ENCODE results near the gene C1QTNF1.
"Not testable (repeated sequence)": the region's sequence is repeated elsewhere in the genome, so short reads cannot be mapped to it uniquely, and the experiment has no call there.

The C1QTNF1 gene

GRCh38 chr17:79071161-79071740 is 47.3 kb downstream of the C1QTNF1 start:
- Histone ChIP-seq H3K4me1 (peaks cover 4% of the 10 kb centered on the region), H3K4me2 (ENCODE audit: low read length) (no peak overlapping the region), H3K9me3 (ENCODE audit: control insufficient read depth, low read length) (no peaks in the 10 kb centered on the region), H2AFZ (no peak overlapping the region), H3K4me3 (ENCODE audit: low read depth, low read length) (no peak overlapping the region), H3K27ac (no peak overlapping the region), H3K27me3 (ENCODE audit: control insufficient read depth, insufficient read depth, low read length) (no peaks in the 10 kb centered on the region), H3K79me2 (no peaks in the 10 kb centered on the region), H3K36me3 (ENCODE audit: control insufficient read depth, insufficient read depth, low read length) (no peaks in the 10 kb centered on the region), H3K9ac (no peak overlapping the region)
- TF ChIP-seq CTCF (IDR thresholded peaks at IDR 0.05): no peak

GRCh38 chr17:79072544-79072943 is 48.6 kb downstream of the C1QTNF1 start:
- Histone ChIP-seq H3K4me2 (ENCODE audit: low read length) (no peak overlapping the region), H3K4me1 (peaks cover 4% of the 10 kb centered on the region), H3K9me3 (ENCODE audit: control insufficient read depth, low read length) (no peaks in the 10 kb centered on the region), H3K27me3 (ENCODE audit: control insufficient read depth, insufficient read depth, low read length) (no peaks in the 10 kb centered on the region), H3K4me3 (ENCODE audit: low read depth, low read length) (no peak overlapping the region), H3K36me3 (ENCODE audit: control insufficient read depth, insufficient read depth, low read length) (no peaks in the 10 kb centered on the region), H3K27ac (no peak overlapping the region), H3K9ac (no peak overlapping the region), H3K79me2 (no peaks in the 10 kb centered on the region), H2AFZ (no peak overlapping the region)
- no peak for TF ChIP-seq CTCF (IDR thresholded peaks at IDR 0.05)

DNA sequence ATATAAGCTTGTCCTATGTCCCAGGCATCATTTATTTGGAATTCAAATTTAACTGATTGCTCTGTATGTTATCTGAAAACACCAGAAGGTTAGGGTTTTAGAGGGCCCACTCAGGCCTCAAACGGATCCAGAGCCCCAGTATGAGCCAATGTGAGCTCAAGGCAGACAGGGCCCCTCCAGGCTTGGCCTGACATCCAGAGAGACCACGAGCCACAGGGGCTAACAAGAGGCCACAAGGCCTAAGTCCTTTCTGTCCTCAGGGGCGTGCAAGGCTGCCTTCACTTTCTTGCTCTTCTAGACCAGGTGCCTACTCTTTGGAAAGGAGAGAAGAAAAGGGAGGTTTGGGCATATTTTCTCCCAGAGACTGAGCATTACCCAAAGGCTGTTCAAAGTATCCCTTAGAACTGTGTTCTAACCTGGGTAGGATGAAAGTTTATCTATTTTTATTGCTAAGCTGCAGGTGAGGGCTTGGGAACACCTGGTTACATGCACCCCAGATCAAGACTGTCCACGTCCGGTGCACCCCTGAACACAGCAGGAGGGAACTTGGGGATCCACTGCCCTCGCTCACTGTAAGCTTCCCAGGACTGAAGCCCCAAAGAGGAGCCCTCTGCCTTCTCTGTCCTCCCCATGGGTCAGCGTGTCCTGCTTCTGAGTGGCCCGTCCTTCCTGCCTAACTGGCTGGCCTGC is 49.2 kb downstream of the C1QTNF1 start:
- TF ChIP-seq CTCF (IDR thresholded peaks at IDR 0.05): no peak
- H3K4me3 ChIP-seq (ENCODE audit: low read depth, low read length): no peak overlapping the region
- H3K36me3 ChIP-seq (ENCODE audit: control insufficient read depth, insufficient read depth, low read length): no peaks in the 10 kb centered on the region
- peaks cover 4% of the 10 kb centered on the region for H3K4me1 ChIP-seq
- no peak overlapping the region for H3K27ac ChIP-seq
- no peaks in the 10 kb centered on the region for H3K9me3 ChIP-seq (ENCODE audit: control insufficient read depth, low read length)
- no peaks in the 10 kb centered on the region for H3K27me3 ChIP-seq (ENCODE audit: control insufficient read depth, insufficient read depth, low read length)
- H2AFZ ChIP-seq: no peak overlapping the region
- no peak overlapping the region for H3K9ac ChIP-seq
- no peak overlapping the region for H3K4me2 ChIP-seq (ENCODE audit: low read length)
- no peaks in the 10 kb centered on the region for H3K79me2 ChIP-seq

DNA sequence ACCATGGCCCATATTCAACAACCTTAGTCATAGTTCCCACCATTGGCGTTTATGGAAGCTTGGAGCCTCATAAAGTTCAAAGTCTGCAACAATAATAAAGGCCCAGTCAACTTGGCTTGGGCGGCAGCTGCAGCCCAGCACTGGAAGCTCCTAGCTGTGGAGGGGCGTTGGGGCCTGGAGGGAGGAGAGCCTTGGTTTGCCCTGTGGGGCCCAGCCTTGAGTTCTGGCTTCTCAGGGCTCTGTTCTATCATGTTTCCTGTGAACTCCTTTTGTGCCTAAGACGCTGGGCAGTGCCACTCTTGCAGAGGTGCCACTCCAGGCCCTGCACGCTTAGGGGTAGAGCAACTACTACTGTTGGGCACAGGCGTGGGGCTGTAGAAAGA is 49.7 kb downstream of the C1QTNF1 start:
- TF ChIP-seq CTCF (IDR thresholded peaks at IDR 0.05): no peak
- Histone ChIP-seq H3K27me3 (ENCODE audit: control insufficient read depth, insufficient read depth, low read length) (no peaks in the 10 kb centered on the region), H3K36me3 (ENCODE audit: control insufficient read depth, insufficient read depth, low read length) (no peaks in the 10 kb centered on the region), H2AFZ (no peak overlapping the region), H3K4me1 (peaks cover 4% of the 10 kb centered on the region), H3K27ac (no peak overlapping the region), H3K4me2 (ENCODE audit: low read length) (no peak overlapping the region), H3K4me3 (ENCODE audit: low read depth, low read length) (no peak overlapping the region), H3K9ac (no peak overlapping the region), H3K79me2 (no peaks in the 10 kb centered on the region), H3K9me3 (ENCODE audit: control insufficient read depth, low read length) (no peaks in the 10 kb centered on the region)

DNA sequence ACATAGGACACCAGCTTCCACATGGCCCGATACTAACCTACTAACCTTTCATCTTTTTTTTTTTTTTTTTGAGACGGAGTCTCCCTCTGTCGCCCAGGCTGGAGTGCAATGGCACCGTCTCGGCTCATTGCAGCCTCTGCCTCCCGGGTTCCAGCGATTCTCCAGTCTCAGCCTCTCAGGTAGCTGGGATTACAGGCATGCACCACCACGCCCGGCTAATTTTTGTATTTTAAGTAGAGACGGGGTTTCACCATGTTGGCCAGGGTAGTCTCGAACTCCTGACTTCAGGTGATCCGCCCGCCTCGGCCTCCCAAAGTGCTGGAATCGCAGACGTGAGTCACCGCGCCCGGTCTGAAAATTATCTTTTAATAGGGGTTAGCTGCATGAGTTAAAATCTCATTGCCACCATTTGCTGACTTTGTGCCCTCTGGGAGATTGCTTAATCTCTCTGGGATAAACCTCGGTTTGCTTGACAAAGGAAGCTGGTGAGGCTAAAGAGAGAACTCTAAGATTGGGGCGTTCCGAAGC is 50.2 kb downstream of the C1QTNF1 start:
- not testable (repeated sequence) for H3K4me1 ChIP-seq; H3K9me3 ChIP-seq (ENCODE audit: control insufficient read depth, low read length); H3K36me3 ChIP-seq (ENCODE audit: control insufficient read depth, insufficient read depth, low read length); H3K9ac ChIP-seq; H3K79me2 ChIP-seq; H3K27me3 ChIP-seq (ENCODE audit: control insufficient read depth, insufficient read depth, low read length)
- Histone ChIP-seq H2AFZ (peak overlapping the region; percentile 93), H3K4me3 (ENCODE audit: low read depth, low read length) (peak overlapping the region; percentile 74), H3K27ac (peak overlapping the region; percentile 64), H3K4me2 (ENCODE audit: low read length) (peak overlapping the region; percentile 78)

Measured in parathyroid adenoma (tissue), 2 donors.